ENCODE measurements around the gene FNBP1. TPM values are rescaled to one million over a fixed set of nuclear protein-coding genes. Genes with fewer than 3 reads are reported as not detected.
A peak's percentile ranks its signal among the peaks of the same experiment; 100 is the strongest.
"Not testable (repeated sequence)": the region's sequence is repeated elsewhere in the genome, so short reads cannot be mapped to it uniquely, and the experiment has no call there.

Gene FNBP1
- total and polyA plus RNA-seq, 2 experiments from 2014 or later = 17.8 to 22.6 TPM

DNA sequence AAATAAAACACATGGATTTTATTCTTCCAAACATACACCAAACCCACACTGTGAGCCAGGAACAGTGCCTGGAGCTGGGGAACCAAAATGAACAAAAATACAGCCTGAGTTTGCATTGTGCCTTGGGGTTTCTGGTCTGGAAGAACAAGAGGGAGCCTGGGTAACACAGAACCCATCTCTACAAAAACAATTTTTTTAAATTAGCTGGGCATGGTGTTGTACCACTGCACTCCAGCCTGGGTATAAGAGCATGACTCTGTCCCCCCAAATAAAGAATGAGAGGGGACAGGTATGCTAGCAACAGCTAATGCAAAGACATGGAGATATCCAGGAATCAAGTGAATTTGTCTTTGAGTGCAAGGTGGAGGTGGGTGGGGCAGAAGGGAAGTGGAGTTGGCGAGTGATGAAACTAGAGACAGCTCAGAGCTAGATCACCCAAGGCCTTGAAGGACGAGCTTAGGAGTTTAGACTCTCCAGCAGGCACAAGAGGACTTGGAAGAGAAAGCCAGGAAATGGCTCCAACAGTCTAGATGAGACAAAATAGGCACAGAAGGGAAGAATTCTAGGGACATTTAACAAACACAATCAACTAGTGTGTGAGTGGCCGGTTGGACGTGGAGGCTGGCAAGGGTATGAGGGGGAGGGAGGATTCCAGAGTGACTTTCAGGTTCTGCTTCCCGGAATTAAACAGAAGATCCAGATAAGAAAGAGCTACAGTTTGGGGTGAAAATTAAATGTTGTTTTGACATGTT, 47.4 kb downstream of the FNBP1 start:
- H4K20me1 ChIP-seq (ENCODE audit: insufficient read depth) = no peaks in the 10 kb centered on the region
- H3K9ac ChIP-seq = peak overlapping the region; percentile 62
- H3F3A ChIP-seq (ENCODE audit: insufficient read depth) = peaks cover 41% of the 10 kb centered on the region
- no peaks in the 10 kb centered on the region for H3K9me2 ChIP-seq (ENCODE audit: insufficient read depth)
- no peaks in the 10 kb centered on the region for H3K9me3 ChIP-seq (ENCODE audit: low read depth)
- peak overlapping the region; percentile 42 for H3K4me2 ChIP-seq (ENCODE audit: unreplicated experiment)
- H3K4me3 ChIP-seq = peak overlapping the region; percentile 33; the same call in 1 of the 2 replicates
- in situ Hi-C loops (cut with MboI) = no loop called here
- H3K4me1 ChIP-seq (ENCODE audit: insufficient read depth) = peaks cover 55% of the 10 kb centered on the region
- peak overlapping the region; percentile 65 for H2AFZ ChIP-seq
- no peaks in the 10 kb centered on the region; the same call in 1 of the 2 replicates for H3K36me3 ChIP-seq (ENCODE audit: low read depth)
- 8 to 9% methylated on average over 5 of the region's 5 CpGs for WGBS, 2 experiments (ENCODE audit: low coverage in 1 of 2, low lambda C conversion rate in 2 of 2, missing lambda C conversion rate in 2 of 2)
- H3K27me3 ChIP-seq (replicated peaks; ENCODE audit: insufficient read depth) = no peaks in the 10 kb centered on the region
- H3K79me2 ChIP-seq (ENCODE audit: insufficient read depth) = peaks cover 39% of the 10 kb centered on the region
- peak overlapping the region; percentile 83 for H3K27ac ChIP-seq
- TF ChIP-seq EZH2 (IDR thresholded peaks at IDR 0.05; ENCODE audit: insufficient read depth, poor library complexity, severe bottlenecking) = no peak
- no peak for TF ChIP-seq EZH2phosphoT487 (IDR thresholded peaks at IDR 0.05; ENCODE audit: insufficient read depth, low read depth)
- DNase-seq = peak; percentile 89

GRCh38 chr9:129994882-129995281, 48.1 kb downstream of the FNBP1 start:
- Histone ChIP-seq H3K9me3 (ENCODE audit: low read depth) (no peaks in the 10 kb centered on the region), H3K4me2 (ENCODE audit: unreplicated experiment) (no peak overlapping the region), H3K27me3 (replicated peaks; ENCODE audit: insufficient read depth) (no peaks in the 10 kb centered on the region), H3K9ac (no peak overlapping the region), H3K4me1 (ENCODE audit: insufficient read depth) (peaks cover 62% of the 10 kb centered on the region), H3K9me2 (ENCODE audit: insufficient read depth) (no peaks in the 10 kb centered on the region), H2AFZ (peak overlapping the region; percentile 65; the same call in 1 of the 2 replicates), H3K27ac (peak overlapping the region; percentile 83), H3F3A (ENCODE audit: insufficient read depth) (peaks cover 41% of the 10 kb centered on the region), H3K79me2 (ENCODE audit: insufficient read depth) (peaks cover 36% of the 10 kb centered on the region), H3K36me3 (ENCODE audit: low read depth) (no peaks in the 10 kb centered on the region; the same call in 1 of the 2 replicates), H3K4me3 (no peak overlapping the region), H4K20me1 (ENCODE audit: insufficient read depth) (no peaks in the 10 kb centered on the region)
- 36 to 44% methylated on average over 3 of the region's 3 CpGs for WGBS, 2 experiments (ENCODE audit: low coverage in 1 of 2, low lambda C conversion rate in 2 of 2, missing lambda C conversion rate in 2 of 2)
- peak; percentile 19 for DNase-seq
- in situ Hi-C loops (cut with MboI) = no loop called here
- no peak for TF ChIP-seq EZH2 (IDR thresholded peaks at IDR 0.05; ENCODE audit: insufficient read depth, poor library complexity, severe bottlenecking)

DNA sequence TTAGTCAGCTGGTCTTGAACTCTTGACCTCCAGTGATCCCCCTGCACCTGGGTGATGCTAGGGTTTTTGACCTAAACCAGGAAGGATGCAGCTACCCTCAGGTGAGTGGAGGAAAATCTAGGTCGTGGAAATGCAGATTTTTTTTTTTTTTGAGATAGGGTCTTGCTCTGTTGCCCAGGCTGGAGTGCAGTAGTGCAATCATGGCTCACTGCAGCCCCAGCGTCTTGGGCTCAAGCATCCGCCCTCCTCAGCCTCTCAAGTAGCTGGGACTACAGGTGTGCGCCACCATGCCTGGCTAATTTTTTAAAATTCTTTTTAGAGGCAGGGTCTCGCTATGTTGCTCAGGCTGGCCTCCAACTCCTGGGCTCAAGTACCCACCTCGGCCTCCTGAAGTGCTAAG, 51.9 kb downstream of the FNBP1 start:
- H2AFZ ChIP-seq; H4K20me1 ChIP-seq (ENCODE audit: insufficient read depth); H3K9me3 ChIP-seq (ENCODE audit: low read depth); H3K9me2 ChIP-seq (ENCODE audit: insufficient read depth); DNase-seq; H3K4me2 ChIP-seq (ENCODE audit: unreplicated experiment); H3K9ac ChIP-seq; H3K36me3 ChIP-seq (ENCODE audit: low read depth); H3K27me3 ChIP-seq (replicated peaks; ENCODE audit: insufficient read depth); in situ Hi-C loops (cut with MboI); H3K4me3 ChIP-seq: not testable (repeated sequence)
- 98 to 100% methylated on average over 6 of the region's 6 CpGs for WGBS, 2 experiments (ENCODE audit: low coverage in 1 of 2, low lambda C conversion rate in 2 of 2, missing lambda C conversion rate in 2 of 2)
- H3K4me1 ChIP-seq (ENCODE audit: insufficient read depth) = peaks cover 49% of the 10 kb centered on the region
- peak overlapping the region; percentile 54 for H3K27ac ChIP-seq
- peaks cover 33% of the 10 kb centered on the region for H3F3A ChIP-seq (ENCODE audit: insufficient read depth)
- H3K79me2 ChIP-seq (ENCODE audit: insufficient read depth) = peaks cover 27% of the 10 kb centered on the region

- H3K4me2 ChIP-seq (ENCODE audit: unreplicated experiment) = peak overlapping the region; percentile 54
- no peaks in the 10 kb centered on the region for H3K9me3 ChIP-seq (ENCODE audit: low read depth)
- in situ Hi-C loops (cut with MboI) = no loop called here
- no peaks in the 10 kb centered on the region for H4K20me1 ChIP-seq (ENCODE audit: insufficient read depth)
- H3F3A ChIP-seq (ENCODE audit: insufficient read depth) = peaks cover 26% of the 10 kb centered on the region
- H3K36me3 ChIP-seq (ENCODE audit: low read depth) = no peaks in the 10 kb centered on the region; the same call in 1 of the 2 replicates
- H3K9ac ChIP-seq = peak overlapping the region; percentile 25; the same call in 1 of the 2 replicates
- H3K27ac ChIP-seq = peak overlapping the region; percentile 17
- H3K4me1 ChIP-seq (ENCODE audit: insufficient read depth) = peaks cover 42% of the 10 kb centered on the region
- H2AFZ ChIP-seq = no peak overlapping the region
- DNase-seq = peak; percentile 31
- H3K4me3 ChIP-seq = no peak overlapping the region
- H3K79me2 ChIP-seq (ENCODE audit: insufficient read depth) = peaks cover 30% of the 10 kb centered on the region
- H3K27me3 ChIP-seq (replicated peaks; ENCODE audit: insufficient read depth) = no peaks in the 10 kb centered on the region
- no peaks in the 10 kb centered on the region for H3K9me2 ChIP-seq (ENCODE audit: insufficient read depth)
- 64 to 69% methylated on average over 6 of the region's 6 CpGs for WGBS, 2 experiments (ENCODE audit: low coverage in 1 of 2, low lambda C conversion rate in 2 of 2, missing lambda C conversion rate in 2 of 2)
- TF ChIP-seq EZH2phosphoT487 (IDR thresholded peaks at IDR 0.05; ENCODE audit: insufficient read depth, low read depth) = no peak
- TF ChIP-seq EZH2 (IDR thresholded peaks at IDR 0.05; ENCODE audit: insufficient read depth, poor library complexity, severe bottlenecking) = no peak
Observed at GRCh38 chr9:129990269-129991010, 52.5 kb downstream of the FNBP1 start.

All from GM23248 (cell line).